K562 (cell line): Measurements from ENCODE around the gene C2. TPM values are rescaled to one million over a fixed set of nuclear protein-coding genes. Genes with fewer than 3 reads are reported as not detected.

Experiments
- CREB3L1 ChIP-seq: fragments of 450-650 bp; IDR thresholded peaks from 2 replicates; pipeline ENCODE4 v1.6.1; 2014; ENCODE audit warnings: low read depth, mild to moderate bottlenecking, moderate library complexity, borderline replicate concordance
- ERF ChIP-seq: fragments of 450-650 bp; formaldehyde crosslinking; IDR thresholded peaks from 2 replicates; pipeline ENCODE4 v1.4.0; 2020; ENCODE audit warnings: mild to moderate bottlenecking, mixed read lengths
- ETV5 ChIP-seq: sonication (generic); formaldehyde crosslinking; IDR thresholded peaks from 2 replicates; pipeline ENCODE4 v1.4.0; 2020; ENCODE audit warnings: low read depth, mild to moderate bottlenecking, missing genetic modification reagents
- FOS ChIP-seq: IDR thresholded peaks from 3 replicates; pipeline ENCODE4 v1.6.1; 2011; ENCODE audit not compliant: insufficient read length; ENCODE audit errors: extremely low read depth
- GATAD2B ChIP-seq: fragments of 450-650 bp; IDR thresholded peaks from 2 replicates; pipeline ENCODE4 v1.6.1; 2017; ENCODE audit warnings: mild to moderate bottlenecking, borderline replicate concordance
- HES1 ChIP-seq: fragments of 450-650 bp; IDR thresholded peaks from 2 replicates; pipeline ENCODE4 v1.6.1; 2016; ENCODE audit warnings: low read depth, mild to moderate bottlenecking, moderate library complexity
- KDM4B ChIP-seq, 2 experiments: fragments of 450-650 bp in 1 of 2; sonication (generic) in 1 of 2; IDR thresholded peaks; 2 replicates each; pipeline ENCODE4 v1.6.1; 2016 to 2017; ENCODE audit warnings: borderline replicate concordance in 2 of 2, antibody characterized with exemption in 1 of 2, low read depth in 1 of 2, mild to moderate bottlenecking in 1 of 2
- MAFK ChIP-seq: IDR thresholded peaks from 2 replicates; pipeline ENCODE4 v1.6.1; 2011; ENCODE audit warnings: low read length, improper control_type of control experiment
- MCM5 ChIP-seq: fragments of 450-650 bp; IDR thresholded peaks from 2 replicates; pipeline ENCODE4 v1.6.1; 2016; ENCODE audit warnings: low read depth
- NR0B1 ChIP-seq: fragments of 450-650 bp; IDR thresholded peaks from one replicate; pipeline ENCODE4 v1.6.1; 2018; ENCODE audit warnings: mild to moderate bottlenecking, moderate library complexity; ENCODE audit not compliant: partially characterized antibody
- OTX1 ChIP-seq: fragments of 450-650 bp; formaldehyde crosslinking; IDR thresholded peaks from 2 replicates; pipeline ENCODE4 v1.4.0; 2022; ENCODE audit warnings: mild to moderate bottlenecking
- RAD21 ChIP-seq, 2 experiments: fragments of 250-450 bp in 1 of 2; fragments of 450-650 bp in 1 of 2; sonication (Bioruptor Pico) in 1 of 2; formaldehyde crosslinking in 1 of 2; IDR thresholded peaks in 1 of 2; conservative IDR thresholded peaks in 1 of 2; 2 replicates each; pipeline versions ENCODE4 v1.4.0 to v1.8.0; 2020 to 2022; ENCODE audit warnings: mild to moderate bottlenecking in 2 of 2, moderate library complexity in 1 of 2
- RBM34 ChIP-seq: fragments of 200-400 bp; formaldehyde crosslinking; IDR thresholded peaks from 2 replicates; pipeline ENCODE4 v1.6.1; 2018; ENCODE audit warnings: low read length, borderline replicate concordance; ENCODE audit not compliant: insufficient read depth
- SOX6 ChIP-seq: fragments of 450-650 bp; IDR thresholded peaks from 2 replicates; pipeline ENCODE4 v1.6.1; 2014; ENCODE audit warnings: mild to moderate bottlenecking
- SPI1 ChIP-seq: IDR thresholded peaks from 2 replicates; pipeline ENCODE4 v1.6.1; 2011; ENCODE audit warnings: low read depth, low read length, control low read depth, borderline replicate concordance
- SRSF1 ChIP-seq: fragments of 200-400 bp; formaldehyde crosslinking; IDR thresholded peaks from 2 replicates; pipeline ENCODE4 v1.6.1; 2017; ENCODE audit warnings: mild to moderate bottlenecking, low read depth, low read length, moderate library complexity
- TEAD1 ChIP-seq, 2 experiments: fragments of 450-650 bp in 1 of 2; sonication (generic) in 1 of 2; formaldehyde crosslinking; IDR thresholded peaks; 2 replicates each; pipeline versions ENCODE4 v1.4.0 to v1.8.0; 2020 to 2022; ENCODE audit warnings: mild to moderate bottlenecking in 2 of 2, missing genetic modification reagents in 1 of 2
- ZBTB7A ChIP-seq: IDR thresholded peaks from 2 replicates; pipeline ENCODE4 v1.6.1; 2011; ENCODE audit warnings: low read depth, mild to moderate bottlenecking, low read length, moderate library complexity, borderline replicate concordance; ENCODE audit not compliant: control insufficient read depth
- ZKSCAN1 ChIP-seq: fragments of 150-350 bp; IDR thresholded peaks from 2 replicates; pipeline ENCODE4 v1.6.1; 2016; ENCODE audit warnings: low read depth, low read length
- ZNF143 ChIP-seq: sonication (generic); formaldehyde crosslinking; IDR thresholded peaks from 2 replicates; pipeline ENCODE4 v1.9.0; 2022; ENCODE audit warnings: mild to moderate bottlenecking, missing genetic modification reagents
- ZNF311 ChIP-seq: fragments of 250-450 bp; sonication (Bioruptor Pico); IDR thresholded peaks from 2 replicates; pipeline ENCODE4 v1.4.0; 2020; ENCODE audit warnings: mild to moderate bottlenecking, moderate library complexity
- polyA plus RNA-seq, 8 experiments: library from polyadenylated mRNA; depleted of rRNA in 4 of 8; stranded (reverse) in 5 of 8; unstranded in 3 of 8; fragments of >200 nt; fragmentation: Nextera tagmentation in 2 of 8; fragmentation: Illumina TruSeq in 1 of 8; extraction: Ambion mirVana in 2 of 8; extraction: Trizol in 1 of 8; gene quantifications; 2 replicates each; pipeline versions ENCODE4 v1.2.1 to v1.2.3, GENCODE V29; 2011 to 2014; ENCODE audit warnings: inconsistent platforms in 1 of 8, missing spikeins in 1 of 8
- total RNA-seq, 7 experiments: library from RNA; depleted of rRNA in 6 of 7; stranded (reverse); fragments of >200 nt in 6 of 7; fragmentation: Illumina TruSeq in 2 of 7; extraction: Trizol in 2 of 7; gene quantifications; 2 replicates each; pipeline versions ENCODE4 v1.2.1 to v1.2.3, GENCODE V29; 2011 to 2021; ENCODE audit warnings: low replicate concordance in 1 of 7
- TF ChIP-seq, protein P1 (sequence below): IDR thresholded peaks from 2 replicates; pipeline ENCODE4 v1.6.1; 2011; ENCODE audit warnings: borderline replicate concordance, low read depth, mild to moderate bottlenecking, moderate library complexity, low read length; ENCODE audit not compliant: insufficient read depth, poor library complexity, severe bottlenecking

C2 gene
- total and polyA plus RNA-seq, 9 of the 15 experiments (the other 6 are each of a cell fraction or from before 2014, with no cell fraction given), result 0.05 to 1.1 (median 0.39) TPM; not detected in 1

DNA sequence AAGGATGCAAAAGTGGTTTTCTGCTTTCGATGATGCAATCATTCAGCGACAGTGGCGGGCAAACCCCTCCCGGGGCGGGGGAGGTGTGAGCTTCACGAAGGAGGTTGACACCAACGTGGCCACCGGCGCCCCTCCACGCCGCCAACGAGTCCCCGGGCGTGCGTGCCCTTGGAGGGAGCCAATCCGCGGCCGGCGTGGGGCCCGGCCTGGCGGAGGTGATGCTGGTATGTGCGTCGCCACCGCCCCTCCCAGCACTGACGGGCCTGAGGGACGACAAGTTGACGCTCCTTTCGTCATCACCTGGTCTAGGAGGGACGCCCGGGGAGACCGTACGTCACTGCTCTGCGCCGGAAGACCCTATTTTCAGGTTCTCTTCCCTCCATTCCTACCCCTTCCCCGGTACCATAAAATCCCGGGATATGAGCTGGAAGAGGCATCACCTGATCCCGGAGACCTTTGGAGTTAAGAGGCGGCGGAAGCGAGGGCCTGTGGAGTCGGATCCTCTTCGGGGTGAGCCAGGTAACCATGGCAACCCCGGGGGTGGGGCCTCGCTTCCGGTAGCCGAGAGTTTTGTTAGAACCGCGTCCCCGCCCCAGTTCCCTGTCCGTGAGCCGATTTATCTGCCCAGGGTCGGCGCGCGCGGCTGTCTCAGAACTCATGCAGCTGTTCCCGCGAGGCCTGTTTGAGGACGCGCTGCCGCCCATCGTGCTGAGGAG lies 44.6 kb downstream of the C2 start, which contains the start of gene DXO (continued):
- TF ChIP-seq ZKSCAN1 (peak; percentile 5; the same call in 1 of the 2 replicates), OTX1 (CRISPR knock-in tag) (peak; percentile 92; the same call in 1 of the 2 replicates), ETV5 (peak; percentile 64; the same call in 1 of the 2 replicates), MAFK (no peak), SPI1 (peak; percentile 60), SRSF1 (no peak), NR0B1 (no peak), CREB3L1 (peak; percentile 99), MCM5 (no peak), HES1 (peak; percentile 10; the same call in 1 of the 2 replicates), ZBTB7A (peak; percentile 47; the same call in 1 of the 2 replicates), TEAD1 (CRISPR knock-in tag; IDR thresholded peaks at IDR 0.05) (peak; percentile 91 to 99), RBM34 (no peak), GATAD2B (peak; percentile 87; the same call in 1 of the 2 replicates), SOX6 (peak; percentile 68), ERF (peak; percentile 1), ZNF311 (CRISPR knock-in tag) (no peak), ZNF143 (CRISPR knock-in tag) (peak; percentile 39; the same call in 1 of the 2 replicates), FOS (no peak), RAD21 (CRISPR knock-in tag; conservative IDR thresholded peaks at IDR 0.05 in 1 of 2, IDR thresholded peaks at IDR 0.05 in 1 of 2) (no peak; a peak in 2 of 4 replicates), KDM4B (IDR thresholded peaks at IDR 0.05; ENCODE audit: borderline replicate concordance in 2 of 2, low read depth in 1 of 2) (peak in 1 of 2 experiments; percentile 69; a peak in 1 of 4 replicates)
- TF ChIP-seq, protein P1, sequence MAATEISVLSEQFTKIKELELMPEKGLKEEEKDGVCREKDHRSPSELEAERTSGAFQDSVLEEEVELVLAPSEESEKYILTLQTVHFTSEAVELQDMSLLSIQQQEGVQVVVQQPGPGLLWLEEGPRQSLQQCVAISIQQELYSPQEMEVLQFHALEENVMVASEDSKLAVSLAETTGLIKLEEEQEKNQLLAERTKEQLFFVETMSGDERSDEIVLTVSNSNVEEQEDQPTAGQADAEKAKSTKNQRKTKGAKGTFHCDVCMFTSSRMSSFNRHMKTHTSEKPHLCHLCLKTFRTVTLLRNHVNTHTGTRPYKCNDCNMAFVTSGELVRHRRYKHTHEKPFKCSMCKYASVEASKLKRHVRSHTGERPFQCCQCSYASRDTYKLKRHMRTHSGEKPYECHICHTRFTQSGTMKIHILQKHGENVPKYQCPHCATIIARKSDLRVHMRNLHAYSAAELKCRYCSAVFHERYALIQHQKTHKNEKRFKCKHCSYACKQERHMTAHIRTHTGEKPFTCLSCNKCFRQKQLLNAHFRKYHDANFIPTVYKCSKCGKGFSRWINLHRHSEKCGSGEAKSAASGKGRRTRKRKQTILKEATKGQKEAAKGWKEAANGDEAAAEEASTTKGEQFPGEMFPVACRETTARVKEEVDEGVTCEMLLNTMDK, result no peak
